Stomach (tissue), 9 donors: ENCODE data around the gene MRPL28. TPM values are rescaled to one million over a fixed set of nuclear protein-coding genes. Genes with fewer than 3 reads are reported as not detected.

Experiments used
- DNase-seq, 2 donors: peaks; one replicate each; pipeline versions ENCODE4 v3.0.0 to v3.0.0-alpha.2; 2013 to 2019
- H3K27ac ChIP-seq, 5 donors: fragments of 200-600 bp in 4 of 5; sonication (generic) in 4 of 5; one replicate each; pipeline ENCODE4 v1.5.1; 2013 to 2019; ENCODE audit warnings: mild to moderate bottlenecking in 1 of 5, moderate library complexity in 1 of 5
- H3K27me3 ChIP-seq, 3 donors: fragments of 200-600 bp; sonication (generic); one replicate each; pipeline ENCODE4 v1.5.1; 2017 to 2019; ENCODE audit warnings: mixed run types in 1 of 3
- H3K36me3 ChIP-seq, 4 donors: fragments of 200-600 bp; sonication (generic); 1 replicate in 3 of 4; 2 replicates in 1 of 4; pipeline ENCODE4 v1.5.1; 2016 to 2019
- H3K4me1 ChIP-seq, 4 donors: fragments of 200-600 bp; sonication (generic); one replicate each; pipeline ENCODE4 v1.5.1; 2016 to 2019
- H3K4me3 ChIP-seq, 4 donors: fragments of 200-600 bp; sonication (generic) in 3 of 4; one replicate each; pipeline ENCODE4 v1.5.1; 2016 to 2019; ENCODE audit warnings: mild to moderate bottlenecking in 1 of 4
- H3K9me3 ChIP-seq, 4 donors: fragments of 200-600 bp; sonication (generic); one replicate each; pipeline ENCODE4 v1.5.1; 2016 to 2019
- EP300 ChIP-seq: sonication (generic); formaldehyde crosslinking; IDR thresholded peaks from one replicate; pipeline ENCODE4 v1.6.1; 2017; ENCODE audit warnings: antibody characterized with exemption
- POLR2A ChIP-seq, 4 donors: fragments of 450-650 bp; IDR thresholded peaks; one replicate each; pipeline ENCODE4 v1.6.1; 2016; ENCODE audit warnings: antibody characterized with exemption in 4 of 4, control low read depth in 2 of 4, mild to moderate bottlenecking in 1 of 4, moderate library complexity in 1 of 4
- POLR2AphosphoS5 ChIP-seq, 3 donors: sonication (generic); formaldehyde crosslinking; IDR thresholded peaks; one replicate each; pipeline ENCODE4 v1.6.1; 2016; ENCODE audit warnings: antibody characterized with exemption in 3 of 3
- WGBS, 5 donors: extraction: QIAGEN DNeasy Blood & Tissue Kit in 3 of 5; methylation state at CpG; one replicate each; pipeline versions ENCODE4 v1.1.5 to v1.1.7; 2013 to 2018; 5-methylcytosine and 5-hydroxymethylcytosine counted together
- intact Hi-C: fragments of 100-400 bp; cut with DNase I; formaldehyde crosslinking; loops from one replicate; pipeline ENCODE4 v1.15.1; 2023; ENCODE audit warnings: low total_unique reads
- polyA plus RNA-seq, 3 donors: library from polyadenylated mRNA; stranded (reverse); fragments of 200-250 nt; gene quantifications; one replicate each; pipeline ENCODE4 v1.2.3, GENCODE V29; 2013
- total RNA-seq, 5 donors: library from RNA; depleted of rRNA; stranded (reverse); fragments of >200 nt; gene quantifications; one replicate each; pipeline versions ENCODE4 v1.1.0 to v1.2.3, GENCODE V29; 2014 to 2016
- TF ChIP-seq, protein P1 (sequence below), 7 experiments: fragments of 450-650 bp in 4 of 7; fragments of 200-600 bp in 3 of 7; sonication (generic) in 3 of 7; IDR thresholded peaks; one replicate each; pipeline ENCODE4 v1.5.1; 2016 to 2019; ENCODE audit warnings: antibody characterized with exemption in 7 of 7, control low read depth in 2 of 7, mild to moderate bottlenecking in 1 of 7
- donor health status: healthy with polysubstance abuse.
- donor health status: Bipolar disorder and iron deficiency.
- donor health status: healthy.

The MRPL28 gene
- total and polyA plus RNA-seq, 8 donors = 9.9 to 106 (median 56.6) TPM

GRCh38 chr16:369275-369865 lies 968 bp downstream of the MRPL28 start:
- Histone ChIP-seq H3K36me3 (peaks cover 36 to 69% (median 63%) of the 10 kb centered on the region in 4 donors), H3K27ac (no peak overlapping the region), H3K27me3 (peaks cover 0 to 6% (median 0%) of the 10 kb centered on the region in 3 donors), H3K9me3 (no peaks in the 10 kb centered on the region), H3K4me1 (peaks cover 16 to 33% (median 30%) of the 10 kb centered on the region in 4 donors), H3K4me3 (peak overlapping the region; percentile 53 to 68 (median 58))
- 64 to 80% (median 71%) methylated on average over 18 to 20 of the region's 20 CpGs for WGBS, 5 donors
- intact Hi-C loops = loop anchor here (10.0 kb wide), 1 partner anchor 135 kb away; the partner anchor contains the start of gene FAM234A
- no peak for DNase-seq
- TF ChIP-seq POLR2A (IDR thresholded peaks at IDR 0.05) = no peak
- TF ChIP-seq POLR2AphosphoS5 (IDR thresholded peaks at IDR 0.05) = no peak

- TF ChIP-seq POLR2A (IDR thresholded peaks at IDR 0.05) (no peak), POLR2AphosphoS5 (IDR thresholded peaks at IDR 0.05) (no peak), EP300 (no peak)
- TF ChIP-seq, protein P1, sequence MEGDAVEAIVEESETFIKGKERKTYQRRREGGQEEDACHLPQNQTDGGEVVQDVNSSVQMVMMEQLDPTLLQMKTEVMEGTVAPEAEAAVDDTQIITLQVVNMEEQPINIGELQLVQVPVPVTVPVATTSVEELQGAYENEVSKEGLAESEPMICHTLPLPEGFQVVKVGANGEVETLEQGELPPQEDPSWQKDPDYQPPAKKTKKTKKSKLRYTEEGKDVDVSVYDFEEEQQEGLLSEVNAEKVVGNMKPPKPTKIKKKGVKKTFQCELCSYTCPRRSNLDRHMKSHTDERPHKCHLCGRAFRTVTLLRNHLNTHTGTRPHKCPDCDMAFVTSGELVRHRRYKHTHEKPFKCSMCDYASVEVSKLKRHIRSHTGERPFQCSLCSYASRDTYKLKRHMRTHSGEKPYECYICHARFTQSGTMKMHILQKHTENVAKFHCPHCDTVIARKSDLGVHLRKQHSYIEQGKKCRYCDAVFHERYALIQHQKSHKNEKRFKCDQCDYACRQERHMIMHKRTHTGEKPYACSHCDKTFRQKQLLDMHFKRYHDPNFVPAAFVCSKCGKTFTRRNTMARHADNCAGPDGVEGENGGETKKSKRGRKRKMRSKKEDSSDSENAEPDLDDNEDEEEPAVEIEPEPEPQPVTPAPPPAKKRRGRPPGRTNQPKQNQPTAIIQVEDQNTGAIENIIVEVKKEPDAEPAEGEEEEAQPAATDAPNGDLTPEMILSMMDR (IDR thresholded peaks at IDR 0.05) = no peak
- H3K27ac ChIP-seq = no peak overlapping the region
- intact Hi-C loops = loop anchor here (10.0 kb wide), 1 partner anchor 134 kb away; the partner anchor contains the start of gene FAM234A
- 93 to 95% (median 94%) methylated on average over 22 to 29 of the region's 29 CpGs for WGBS, 5 donors
- H3K9me3 ChIP-seq = no peaks in the 10 kb centered on the region
- H3K4me1 ChIP-seq = peaks cover 16 to 35% (median 32%) of the 10 kb centered on the region in 4 donors
- H3K36me3 ChIP-seq = peaks cover 29 to 61% (median 56%) of the 10 kb centered on the region in 4 donors
- H3K4me3 ChIP-seq = no peak overlapping the region
- peaks cover 0 to 14% (median 0%) of the 10 kb centered on the region in 3 donors for H3K27me3 ChIP-seq
- DNase-seq = no peak
Observed at GRCh38 chr16:368388-369158, 1.8 kb downstream of the MRPL28 start.

DNA sequence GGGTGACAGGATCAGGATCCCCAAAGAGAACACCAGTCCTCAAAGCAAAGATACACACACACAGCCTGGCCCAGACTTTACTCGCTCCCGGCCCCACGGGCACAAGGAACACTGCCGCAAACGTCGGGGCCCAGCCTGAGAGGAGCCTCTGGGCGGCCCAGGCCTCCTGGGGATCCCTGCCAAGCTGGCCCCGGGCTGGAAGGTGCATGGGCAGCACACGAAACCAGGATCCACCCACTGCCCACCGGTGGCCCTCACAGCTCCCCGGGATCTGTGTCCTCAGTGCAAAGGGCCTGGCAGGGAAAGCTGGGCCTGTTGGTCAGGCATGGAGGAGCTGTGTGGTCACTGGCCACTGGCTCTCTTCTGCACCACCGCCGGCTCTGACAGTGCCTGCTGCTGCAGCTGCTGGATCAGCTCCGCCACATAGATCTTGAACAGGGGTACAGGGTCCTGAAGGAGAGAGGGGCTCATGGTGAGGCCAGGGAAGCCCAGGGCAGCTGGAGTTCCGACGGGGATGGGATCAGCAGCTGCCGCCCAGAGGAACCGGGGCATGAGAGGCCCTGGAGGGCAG lies 2.9 kb downstream of the MRPL28 start:
- intact Hi-C loops = loop anchor here (10.0 kb wide), 1 partner anchor 133 kb away; the partner anchor contains the start of gene FAM234A
- H3K4me3 ChIP-seq = no peak overlapping the region
- peaks cover 0 to 21% (median 0%) of the 10 kb centered on the region in 3 donors for H3K27me3 ChIP-seq
- H3K9me3 ChIP-seq = no peaks in the 10 kb centered on the region
- WGBS, 5 donors = 87 to 96% (median 94%) methylated on average over 10 to 18 of the region's 18 CpGs
- TF ChIP-seq POLR2AphosphoS5 (IDR thresholded peaks at IDR 0.05) (no peak), POLR2A (IDR thresholded peaks at IDR 0.05) (no peak)
- TF ChIP-seq, protein P1 (IDR thresholded peaks at IDR 0.05) = no peak
- DNase-seq = no peak
- peaks cover 18 to 50% (median 44%) of the 10 kb centered on the region in 4 donors for H3K36me3 ChIP-seq
- no peak overlapping the region for H3K27ac ChIP-seq
- H3K4me1 ChIP-seq = peaks cover 16 to 35% (median 33%) of the 10 kb centered on the region in 4 donors

DNA sequence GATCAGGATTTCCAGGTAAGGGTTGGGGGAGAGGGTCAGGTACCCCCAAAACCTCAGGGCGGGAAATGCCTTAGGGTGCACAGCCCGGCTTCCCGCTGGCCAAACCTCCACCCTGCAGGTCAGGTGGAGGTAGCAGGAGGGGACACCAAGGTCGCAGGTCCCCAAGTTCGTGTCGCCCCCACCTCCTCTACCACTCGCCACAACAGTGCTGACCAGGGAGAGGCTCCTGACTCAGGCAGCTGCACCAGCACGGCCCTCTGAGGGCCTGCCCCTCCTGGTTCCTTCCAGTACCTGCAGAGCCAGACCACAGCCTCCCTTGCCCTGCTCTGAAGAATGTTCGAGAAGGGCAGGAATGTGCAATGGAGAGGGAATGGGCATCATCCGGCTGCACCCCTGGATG lies 3.9 kb downstream of the MRPL28 start:
- no peaks in the 10 kb centered on the region for H3K9me3 ChIP-seq
- H3K4me1 ChIP-seq = peaks cover 16 to 41% (median 38%) of the 10 kb centered on the region in 4 donors
- intact Hi-C loops = loop anchor here (10.0 kb wide), 1 partner anchor 132 kb away; the partner anchor contains the start of gene FAM234A
- 84 to 94% (median 86%) methylated on average over 8 to 10 of the region's 10 CpGs for WGBS, 5 donors
- H3K4me3 ChIP-seq = no peak overlapping the region
- TF ChIP-seq, protein P1 (IDR thresholded peaks at IDR 0.05) = no peak
- no peak for TF ChIP-seq POLR2AphosphoS5 (IDR thresholded peaks at IDR 0.05)
- no peak overlapping the region for H3K27ac ChIP-seq
- no peak for DNase-seq
- H3K27me3 ChIP-seq = peaks cover 0 to 21% (median 0%) of the 10 kb centered on the region in 3 donors
- peaks cover 14 to 40% (median 35%) of the 10 kb centered on the region in 4 donors for H3K36me3 ChIP-seq
